Measurements from ENCODE around the gene PREX1.

GRCh38 chr20:48837014-48837413 is 9.2 kb upstream of the PREX1 start:
- no peak for TF ChIP-seq CTCF (IDR thresholded peaks at IDR 0.05 in 8 of 11, conservative IDR thresholded peaks at IDR 0.05 in 3 of 11)
- no peak for TF ChIP-seq POLR2A (IDR thresholded peaks at IDR 0.05)

All from spleen (tissue), 7 donors.